Measurements from ENCODE around the gene PRPF40B.

PRPF40B gene

DNA sequence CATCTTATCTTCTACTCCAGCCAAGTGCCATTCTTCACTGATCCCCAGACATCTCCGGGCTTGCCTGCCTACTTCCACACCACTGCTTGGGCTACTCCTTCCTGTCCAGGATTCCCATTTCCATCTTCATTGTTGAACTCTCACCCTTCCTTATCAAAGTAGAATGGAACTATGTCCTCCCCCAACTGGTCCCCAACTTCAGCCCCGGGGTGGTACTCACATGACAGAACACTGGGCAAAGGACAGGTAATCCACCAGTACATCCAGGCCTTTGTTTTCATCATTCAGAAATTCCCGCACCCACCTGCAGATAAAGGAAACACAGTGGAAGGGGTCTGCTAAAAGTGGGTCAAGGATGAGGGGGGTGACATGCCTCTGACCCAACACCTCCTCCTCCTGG is 38.4 kb downstream of the PRPF40B start:
- no peak for DNase-seq

- DNase-seq, result peak; percentile 92
Observed at GRCh38 chr12:49662998-49663843, 39.9 kb downstream of the PRPF40B start.

GRCh38 chr12:49664167-49664566 is 40.8 kb downstream of the PRPF40B start:
- no peak for DNase-seq

GRCh38 chr12:49664591-49665239 is 41.4 kb downstream of the PRPF40B start:
- no peak for DNase-seq

- peak; percentile 69 for DNase-seq
Observed at GRCh38 chr12:49665384-49665783, 42.0 kb downstream of the PRPF40B start.

DNA sequence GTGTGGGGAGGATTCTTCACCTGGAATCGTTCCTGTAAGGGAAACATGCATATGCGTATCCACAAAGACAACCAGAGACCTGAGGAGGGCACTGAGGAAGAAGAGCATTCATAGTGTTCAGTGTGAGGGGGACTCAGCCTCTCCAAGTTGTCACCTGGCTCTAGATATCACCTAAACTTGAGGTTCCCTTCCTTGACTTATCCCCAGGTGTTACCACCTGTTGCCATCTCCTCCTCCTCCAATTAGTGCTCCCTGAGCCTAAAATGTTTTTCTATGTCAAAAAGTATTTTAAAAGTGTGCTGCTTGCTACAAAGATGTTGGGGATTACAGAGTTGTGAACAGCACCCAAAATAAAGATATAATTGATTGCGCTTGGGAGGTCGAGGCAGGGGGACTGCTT is 42.8 kb downstream of the PRPF40B start:
- DNase-seq, result no peak

DNA sequence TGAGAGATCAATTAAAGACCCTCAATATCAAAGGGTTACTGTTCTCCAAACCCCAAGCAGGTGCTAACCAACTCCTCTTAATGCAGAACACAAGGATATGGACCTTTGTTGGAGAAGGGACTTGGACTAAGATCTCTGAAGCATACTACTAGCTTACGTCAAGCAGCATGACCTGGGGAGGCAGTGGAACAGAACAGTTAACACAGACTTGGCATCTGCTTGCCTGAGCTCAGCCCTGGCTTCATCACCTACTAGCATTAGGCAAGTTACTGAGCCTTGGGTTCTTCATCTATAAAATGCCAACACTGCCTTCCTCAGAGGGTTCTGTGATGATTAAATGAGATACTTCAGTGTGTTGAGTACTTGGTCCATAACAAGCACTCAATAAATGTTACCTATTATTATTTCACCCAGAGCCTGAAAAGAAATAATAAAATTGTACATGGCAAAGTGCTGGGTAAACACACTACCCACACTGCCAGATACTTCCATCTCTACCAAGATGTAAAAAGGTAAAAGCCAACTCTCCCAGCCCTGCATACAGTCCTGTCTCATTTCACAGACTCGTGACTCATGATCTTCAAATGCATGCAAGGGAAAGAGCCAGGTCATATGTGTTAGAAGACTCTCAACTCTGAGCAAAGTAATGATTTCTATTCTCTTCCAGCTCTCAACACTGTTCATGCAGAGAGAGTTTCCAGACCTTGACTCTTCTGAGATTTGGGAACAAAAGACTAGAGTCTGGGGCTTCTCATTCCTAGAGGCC is 44.1 kb downstream of the PRPF40B start:
- no peak for DNase-seq

DNA sequence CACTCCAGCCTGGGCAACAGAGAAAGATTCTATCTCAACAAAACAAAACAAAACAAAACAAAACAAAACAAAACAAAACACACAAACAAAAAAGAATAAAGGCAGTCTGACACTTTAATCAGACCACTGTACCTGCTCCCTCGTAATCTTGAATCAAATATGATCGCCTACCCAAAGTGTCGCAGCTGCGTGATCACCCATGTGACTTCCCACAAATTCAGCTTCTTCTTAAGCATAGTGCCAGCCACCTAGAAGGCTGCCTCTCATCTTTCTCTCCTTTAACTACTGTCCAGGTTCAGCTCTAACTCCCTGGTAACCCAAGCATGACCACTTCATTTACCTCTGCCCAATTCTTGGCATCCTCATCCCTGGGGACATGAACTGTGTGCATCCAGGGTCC is 46.4 kb downstream of the PRPF40B start:
- no peak for DNase-seq

GRCh38 chr12:49671031-49671765 is 47.8 kb downstream of the PRPF40B start:
- DNase-seq, result no peak

GRCh38 chr12:49672301-49673217 is 49.2 kb downstream of the PRPF40B start:
- no peak for DNase-seq

GRCh38 chr12:49673446-49674317 is 50.3 kb downstream of the PRPF40B start:
- peak; percentile 97 for DNase-seq

DNA sequence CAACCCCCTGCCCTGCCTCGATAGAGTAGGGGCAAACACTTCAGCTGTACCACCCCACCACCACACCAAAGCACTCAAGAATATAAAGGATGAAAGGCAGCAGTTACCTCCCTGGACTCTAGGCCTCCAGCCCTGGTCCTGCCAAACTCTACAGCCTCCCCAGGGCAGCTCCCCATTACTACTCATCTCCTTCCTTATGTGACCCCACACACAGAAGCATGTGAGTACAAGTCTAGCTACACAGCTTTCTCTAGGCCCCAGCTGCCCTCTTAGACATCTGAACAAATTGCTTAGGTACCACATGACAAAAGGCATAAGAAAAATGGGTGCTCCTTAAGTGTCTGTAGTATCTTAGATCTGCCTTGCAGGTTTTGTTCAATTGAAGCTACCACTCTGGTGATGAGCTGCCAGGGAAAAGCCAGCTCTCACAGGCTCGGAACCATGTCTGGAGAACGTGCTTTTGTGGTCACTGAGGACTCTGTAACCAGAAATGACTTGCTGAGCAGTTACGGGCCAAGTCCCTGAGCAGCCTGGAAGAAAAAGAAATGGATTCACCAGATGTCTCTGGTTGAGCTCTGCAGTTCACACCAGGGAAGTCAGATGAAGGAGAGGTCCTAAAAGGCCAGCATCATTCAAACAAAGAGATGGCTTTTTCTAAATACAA is 51.1 kb downstream of the PRPF40B start:
- peak; percentile 76 for DNase-seq

GRCh38 chr12:49675137-49675536 is 51.8 kb downstream of the PRPF40B start:
- peak; percentile 84 for DNase-seq

DNA sequence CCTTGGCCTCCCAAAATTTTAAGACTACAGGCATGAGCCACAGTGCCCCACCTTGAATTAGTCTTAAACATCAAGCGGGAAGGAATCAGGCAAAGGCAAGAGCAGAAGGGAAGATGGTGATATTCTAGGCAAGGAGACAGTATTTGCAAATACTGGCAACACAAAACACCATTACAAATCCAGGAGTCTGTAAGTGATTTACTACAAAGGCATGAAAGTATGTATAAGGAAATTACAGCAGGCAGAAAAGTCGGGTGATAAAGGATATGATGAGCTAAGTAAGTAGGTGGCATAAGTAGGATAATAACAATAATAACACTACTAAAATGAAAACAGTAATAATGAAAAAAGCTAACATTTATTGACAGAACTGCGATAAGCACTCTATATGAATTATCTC is 55.4 kb downstream of the PRPF40B start:
- no peak for DNase-seq

- DNase-seq, result no peak
Observed at GRCh38 chr12:49680075-49680474, 56.7 kb downstream of the PRPF40B start.

DNA sequence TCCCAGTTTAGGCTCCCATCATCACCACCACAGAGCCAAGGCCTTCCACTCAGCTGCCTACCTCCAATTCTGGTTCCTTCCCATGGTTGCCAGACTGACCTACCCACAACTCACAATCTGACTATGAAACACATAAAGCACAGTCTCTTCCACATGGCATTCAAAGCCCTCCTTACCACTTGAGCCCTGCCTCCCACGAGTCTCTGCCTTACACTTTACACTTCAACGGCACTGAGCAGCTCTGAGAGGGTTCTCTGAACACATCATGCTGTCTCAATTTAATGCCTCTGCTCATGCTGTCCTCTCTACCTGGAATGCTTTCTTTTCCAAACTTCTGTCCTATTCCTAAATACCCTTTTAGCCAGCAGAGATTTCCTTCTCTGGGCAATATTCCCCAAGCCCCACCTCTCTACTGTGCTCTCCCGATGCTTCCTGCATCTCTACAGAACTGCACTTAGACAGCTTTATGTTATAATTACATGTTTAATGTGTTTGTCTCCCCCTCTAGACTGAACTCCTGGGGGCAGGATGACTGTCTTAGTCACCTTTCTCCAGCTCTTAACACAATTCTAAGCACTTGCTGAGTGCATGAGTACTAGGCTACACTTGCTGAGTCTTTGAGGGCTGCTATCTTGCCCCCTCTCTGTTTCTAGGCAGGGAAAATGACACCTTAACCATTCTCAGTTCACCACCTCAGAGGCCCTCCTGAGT is 60.4 kb downstream of the PRPF40B start:
- no peak for DNase-seq

- DNase-seq, result no peak
Observed at GRCh38 chr12:49684310-49684854, 61.0 kb downstream of the PRPF40B start.

GRCh38 chr12:49687941-49688340 is 64.6 kb downstream of the PRPF40B start:
- peak; percentile 77 for DNase-seq

DNA sequence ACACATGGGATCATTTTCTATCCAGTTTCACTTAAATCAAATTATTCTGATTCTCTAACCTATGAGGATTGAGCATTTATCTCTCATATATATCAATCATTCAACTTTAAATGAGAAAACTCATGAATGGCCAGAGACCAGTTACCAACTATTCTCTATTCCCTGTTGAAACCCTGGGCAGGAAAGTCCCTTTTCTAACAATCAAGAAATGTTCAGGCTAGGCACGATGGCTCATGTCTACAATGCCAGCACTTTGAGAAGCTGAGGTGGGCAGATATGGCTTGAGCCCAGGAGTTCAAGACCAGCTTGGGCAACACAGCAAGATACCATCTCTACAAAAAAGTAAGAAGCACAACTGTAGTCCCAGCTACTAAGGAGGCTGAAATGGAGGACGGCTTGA is 65.9 kb downstream of the PRPF40B start:
- DNase-seq, result no peak

All from femur (tissue), 1 donor.